GM19372 (cell line): Measurements from ENCODE around the gene MT1B.

Experiments used
- ATAC-seq: cut with Tn5 transposase; IDR thresholded peaks from one replicate; pipeline ENCODE4 v1.9.1; 2021; ENCODE audit warnings: mild to moderate bottlenecking, low read depth, moderate library complexity; ENCODE audit not compliant: unreplicated experiment

The MT1B gene

DNA sequence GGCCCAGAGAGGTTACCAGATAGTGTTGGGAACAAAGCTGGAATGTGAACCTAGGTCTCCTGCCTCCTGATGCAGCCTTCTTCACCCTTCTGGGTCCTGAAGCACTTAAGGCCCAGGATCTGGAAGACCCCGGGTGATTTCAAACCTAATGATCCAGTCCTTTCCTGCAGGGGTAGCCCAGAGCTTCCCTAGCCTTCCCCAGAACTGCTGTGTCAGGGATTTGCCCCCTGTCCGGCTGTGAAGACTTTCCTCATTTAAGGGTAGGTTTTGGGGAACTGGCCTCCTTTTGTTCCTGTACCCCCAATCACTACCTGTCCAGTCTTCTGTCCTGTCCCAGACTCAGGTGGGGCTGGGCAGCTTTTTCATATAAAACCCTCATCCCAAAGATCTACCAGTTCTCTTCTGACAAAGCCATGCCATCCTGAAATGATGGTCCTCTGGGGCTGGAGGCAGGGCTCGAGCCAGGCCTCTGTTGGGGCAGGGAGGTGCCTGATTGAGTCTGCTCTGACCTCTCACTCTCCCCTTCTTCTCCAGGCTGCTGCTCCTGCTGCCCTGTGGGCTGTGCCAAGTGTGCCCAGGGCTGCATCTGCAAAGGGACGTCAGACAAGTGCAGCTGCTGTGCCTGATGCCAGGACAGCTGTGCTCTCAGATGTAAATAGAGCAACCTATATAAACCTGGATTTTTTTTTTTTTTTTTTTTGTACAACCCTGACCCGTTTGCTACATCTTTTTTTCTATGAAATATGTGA is 31.9 kb downstream of the MT1B start:
- ATAC-seq, result no peak

DNA sequence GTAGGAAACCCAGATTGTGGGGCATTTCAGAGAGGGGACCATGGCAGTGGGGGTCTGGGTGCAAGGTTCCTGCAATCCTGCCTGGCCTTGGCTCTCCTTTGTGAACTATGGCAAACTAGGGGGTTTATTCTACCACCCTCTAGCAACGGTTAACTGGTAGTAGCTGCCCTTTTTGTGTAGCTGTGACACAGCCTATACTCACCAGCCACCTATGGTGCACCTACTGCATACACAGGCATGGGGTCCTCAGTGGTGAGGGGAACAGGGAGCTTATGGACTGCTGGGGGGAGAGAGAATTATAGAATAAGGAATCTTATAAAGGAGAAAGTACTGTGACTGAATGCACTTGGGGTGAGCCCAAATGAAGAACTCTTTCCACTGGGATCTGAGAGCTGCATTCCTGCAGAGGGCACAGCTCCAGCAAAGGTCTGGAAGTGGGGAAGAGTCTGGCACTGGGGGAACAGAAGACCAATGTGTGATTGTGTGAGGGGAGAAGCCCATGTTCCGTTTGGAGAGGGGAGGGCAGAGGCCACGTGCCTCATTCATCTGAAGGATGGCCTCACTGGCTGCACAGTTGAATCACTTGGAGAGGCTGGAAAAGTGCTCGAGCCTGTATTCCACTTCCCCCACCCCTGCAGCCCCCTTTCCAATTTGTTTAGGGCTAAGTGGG is 32.7 kb downstream of the MT1B start:
- ATAC-seq, result no peak

DNA sequence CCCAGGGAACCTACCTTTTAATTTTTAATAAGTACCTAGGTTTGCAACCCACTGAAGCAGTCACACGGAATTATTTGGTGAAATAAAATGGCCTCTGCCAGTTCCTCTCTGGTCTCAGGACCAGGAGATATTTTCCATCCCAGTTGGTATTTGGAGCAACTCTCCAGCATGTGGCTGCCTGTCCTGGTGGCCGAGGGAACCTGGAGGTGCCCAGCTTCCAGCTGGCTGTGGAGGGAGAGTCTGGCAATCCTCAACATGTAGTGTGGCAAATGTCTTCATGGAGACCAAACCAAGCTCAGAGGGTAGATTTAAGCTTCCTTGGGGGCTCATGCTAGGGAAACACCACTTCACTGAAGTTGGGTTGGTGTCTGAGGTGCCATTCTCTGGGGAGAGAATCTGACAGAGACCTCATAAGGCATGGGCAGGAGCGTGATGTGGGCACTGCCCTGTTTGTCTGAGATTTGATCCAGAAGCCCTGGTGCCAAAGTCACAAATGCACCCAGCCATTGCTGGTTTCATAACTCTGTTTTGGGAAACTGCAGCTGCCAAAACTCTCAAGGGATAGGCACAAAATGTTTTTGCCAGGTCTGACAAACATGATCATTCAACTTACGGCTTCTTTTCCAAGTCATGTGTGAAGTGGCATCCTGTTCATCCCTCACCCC is 33.4 kb downstream of the MT1B start:
- no peak for ATAC-seq

DNA sequence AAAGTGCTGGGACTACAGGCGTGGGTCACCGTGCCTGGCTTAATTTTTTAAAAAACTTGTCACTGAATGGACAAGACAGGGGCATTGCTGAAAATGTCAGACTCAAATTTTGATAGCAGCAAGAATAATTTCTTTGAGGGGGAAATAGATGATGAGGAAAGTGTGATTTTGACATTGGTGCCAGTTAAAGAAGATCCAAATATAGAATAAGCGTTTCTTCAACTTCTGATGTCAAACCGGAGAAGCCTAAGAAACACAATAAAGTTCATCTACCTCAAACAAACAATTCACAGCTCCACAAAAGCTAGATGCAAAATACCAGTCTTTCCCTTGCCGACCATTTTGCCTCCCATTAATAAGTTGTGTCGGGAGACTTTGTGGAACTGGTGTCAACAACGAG is 35.1 kb downstream of the MT1B start:
- ATAC-seq, result no peak

DNA sequence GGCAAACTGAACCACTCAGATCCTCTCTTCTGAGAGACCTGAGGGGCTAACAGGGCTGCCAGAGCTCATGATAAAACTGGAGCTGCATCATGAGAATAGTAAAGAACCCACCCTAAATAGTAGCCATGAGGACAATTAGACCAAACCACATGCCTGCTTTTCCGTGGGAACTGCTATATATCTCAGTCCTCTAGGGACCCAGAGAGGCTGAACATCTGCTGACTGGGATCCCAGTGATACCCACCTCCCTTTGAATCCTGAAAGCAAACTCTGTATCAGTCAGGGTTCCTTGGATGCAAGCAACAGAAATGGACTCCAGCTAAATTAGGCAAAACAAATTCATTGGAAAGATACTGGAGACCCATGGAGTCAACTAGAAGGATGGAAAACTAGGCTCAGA is 37.1 kb downstream of the MT1B start:
- ATAC-seq, result no peak

DNA sequence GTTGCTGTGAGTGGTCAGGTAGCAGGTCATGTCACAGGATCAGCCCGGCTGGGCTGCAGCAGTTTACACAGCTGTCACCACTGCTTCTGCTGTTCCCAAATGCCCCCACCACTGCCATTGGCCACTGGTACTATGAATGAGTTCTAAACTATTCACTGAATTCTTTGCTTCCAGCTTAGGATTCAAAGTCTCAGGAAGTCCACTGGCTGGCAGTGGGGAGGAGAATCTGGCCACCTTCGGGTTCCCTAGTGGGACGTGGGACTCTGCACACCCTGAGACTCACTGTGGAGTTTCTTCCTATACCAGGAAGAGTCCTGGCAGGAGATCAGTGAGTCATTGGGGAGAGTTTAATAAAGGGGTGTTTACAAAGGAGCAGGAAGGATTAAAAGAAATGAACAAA is 37.5 kb downstream of the MT1B start:
- ATAC-seq, result no peak

DNA sequence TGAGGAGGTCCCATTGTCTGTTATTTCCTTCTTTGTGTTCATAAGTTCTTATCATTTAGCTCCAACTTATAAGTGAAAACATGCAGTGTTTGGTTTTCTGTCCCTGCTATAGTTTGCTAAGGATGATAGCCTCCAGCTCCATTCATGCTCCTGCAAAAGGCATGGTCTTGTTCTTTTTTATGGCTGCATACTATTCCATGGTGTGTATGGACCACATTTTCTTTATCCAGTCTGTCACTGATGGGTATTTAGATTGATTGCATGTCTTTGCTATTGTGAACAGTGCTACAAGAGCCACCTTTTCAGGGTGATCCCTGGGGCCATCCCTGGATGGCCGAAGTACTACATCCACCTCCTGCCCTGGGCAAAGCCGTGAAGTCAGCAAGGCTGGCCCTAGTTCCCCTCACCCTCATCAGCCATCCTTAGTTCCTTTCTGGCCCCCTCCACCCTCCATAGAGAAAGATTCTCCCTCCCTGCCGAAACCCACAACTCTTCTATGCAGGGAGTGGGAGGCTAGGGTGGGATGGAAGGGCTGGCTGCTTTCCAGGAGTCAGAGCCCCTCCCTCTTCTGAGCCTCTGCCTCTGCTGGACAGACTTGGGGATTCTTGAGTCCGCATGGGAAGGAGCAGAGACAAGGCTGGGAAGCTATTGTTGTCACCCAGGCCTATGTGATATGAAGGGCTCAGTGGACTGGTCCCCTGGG is 38.9 kb downstream of the MT1B start:
- no peak for ATAC-seq

DNA sequence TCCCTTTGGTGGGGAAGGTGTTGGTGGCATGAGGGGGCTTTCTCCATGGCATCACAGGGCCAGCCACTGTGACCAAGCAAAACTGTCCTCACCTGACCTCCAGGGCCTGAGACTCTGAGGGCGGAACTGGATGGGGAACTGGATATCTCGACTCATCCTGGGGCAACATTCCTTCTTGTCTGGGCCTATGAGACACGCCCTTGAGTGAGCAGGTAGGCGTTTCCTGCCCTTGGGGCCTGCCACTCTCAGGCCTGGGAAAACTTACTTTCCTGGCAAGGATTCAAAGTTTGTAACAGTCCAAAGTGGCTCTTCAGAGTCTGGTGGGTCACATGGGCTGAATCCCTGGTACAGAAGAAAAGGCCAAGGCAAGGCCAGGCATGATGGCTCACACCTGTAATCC is 40.2 kb downstream of the MT1B start:
- no peak for ATAC-seq

DNA sequence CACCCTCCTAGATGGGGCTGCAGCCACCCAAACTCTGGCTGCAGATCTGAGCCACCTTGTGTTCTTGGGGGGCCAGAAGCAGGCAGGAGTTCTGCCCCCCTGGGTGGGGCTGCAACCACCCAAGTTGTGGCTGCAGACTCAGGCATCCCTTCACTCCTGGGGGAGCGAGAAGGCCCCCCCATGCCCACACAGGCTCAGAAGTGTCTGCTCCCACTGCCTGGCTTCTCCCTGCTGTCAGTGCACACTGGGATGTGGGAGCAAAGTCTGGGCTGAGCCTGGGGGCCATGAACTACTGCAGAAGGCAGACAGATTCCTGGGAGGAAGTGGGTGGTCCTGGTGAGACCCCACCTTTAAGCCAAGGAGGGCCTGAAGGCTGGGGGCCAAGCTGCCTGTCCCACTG is 43.6 kb downstream of the MT1B start:
- no peak for ATAC-seq

DNA sequence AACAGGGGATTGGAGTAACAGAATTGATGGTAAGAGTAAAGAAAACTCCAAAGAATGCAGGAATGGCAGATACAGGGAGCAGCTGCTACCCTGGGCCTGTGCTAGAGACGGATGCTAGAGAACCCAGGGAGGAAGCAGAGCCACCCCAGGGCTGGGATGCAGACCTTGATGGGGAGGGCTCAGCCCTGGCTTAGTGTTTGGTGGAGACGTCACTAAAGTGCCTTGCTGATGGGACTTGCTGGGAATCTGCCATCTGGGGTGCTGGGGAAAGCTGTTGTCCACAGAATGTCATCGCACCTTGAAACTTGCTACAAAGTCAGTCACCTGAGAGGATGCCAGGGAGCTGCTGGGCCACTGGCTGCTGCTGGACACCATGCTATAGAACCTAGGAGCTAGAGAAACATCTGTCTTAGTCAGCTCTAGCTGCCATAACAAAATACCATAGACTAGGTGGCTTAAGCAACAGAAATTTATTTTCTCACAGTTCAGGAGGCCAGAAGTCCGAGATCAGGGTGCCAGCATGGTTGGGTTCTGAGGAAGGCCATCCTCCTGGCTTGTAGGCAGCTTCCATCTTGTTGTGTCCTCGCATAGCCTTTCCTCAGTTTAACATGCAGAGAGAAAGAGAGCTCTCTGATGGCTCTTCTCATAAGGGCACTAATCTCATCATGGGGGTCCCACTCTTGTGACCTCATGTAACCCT is 45.9 kb downstream of the MT1B start:
- no peak for ATAC-seq

DNA sequence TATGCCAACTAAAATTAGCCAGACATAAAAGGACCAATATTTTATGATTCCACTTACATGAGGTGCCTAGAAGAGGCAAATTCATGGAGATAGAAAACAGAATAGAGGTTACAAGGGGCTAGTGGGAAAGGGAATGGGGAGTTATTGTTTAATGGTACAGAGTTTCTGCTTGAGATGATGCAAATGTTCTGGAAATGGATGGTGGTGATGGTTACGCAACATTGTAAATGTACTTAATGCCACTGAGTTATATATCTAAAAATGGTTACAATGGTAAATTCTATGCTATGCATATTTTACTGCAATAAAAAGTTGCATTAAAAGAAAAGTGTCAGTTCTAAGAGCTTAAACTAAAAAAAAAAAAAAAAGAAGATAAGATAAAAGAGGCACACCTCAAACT is 48.5 kb downstream of the MT1B start:
- no peak for ATAC-seq

DNA sequence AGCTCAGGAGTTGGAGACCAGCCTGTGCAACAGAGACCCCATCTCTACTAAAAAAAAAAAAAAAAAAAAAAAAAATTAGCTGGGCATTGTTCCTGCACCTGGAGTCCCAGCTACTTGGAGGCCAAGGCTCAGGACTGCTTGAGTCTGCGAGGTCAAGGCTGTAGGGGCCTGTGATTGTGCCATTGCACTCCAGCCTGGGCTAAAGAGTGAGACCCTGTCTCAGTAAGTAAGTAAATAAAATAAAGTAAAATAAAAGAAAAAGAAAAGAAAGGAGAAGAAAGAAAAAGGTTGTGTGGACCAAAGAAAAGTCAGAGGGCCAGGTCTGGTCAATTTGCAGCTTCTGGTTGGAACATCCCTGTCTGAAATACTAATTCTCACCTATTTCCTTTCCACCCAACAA is 48.9 kb downstream of the MT1B start:
- ATAC-seq, result no peak

DNA sequence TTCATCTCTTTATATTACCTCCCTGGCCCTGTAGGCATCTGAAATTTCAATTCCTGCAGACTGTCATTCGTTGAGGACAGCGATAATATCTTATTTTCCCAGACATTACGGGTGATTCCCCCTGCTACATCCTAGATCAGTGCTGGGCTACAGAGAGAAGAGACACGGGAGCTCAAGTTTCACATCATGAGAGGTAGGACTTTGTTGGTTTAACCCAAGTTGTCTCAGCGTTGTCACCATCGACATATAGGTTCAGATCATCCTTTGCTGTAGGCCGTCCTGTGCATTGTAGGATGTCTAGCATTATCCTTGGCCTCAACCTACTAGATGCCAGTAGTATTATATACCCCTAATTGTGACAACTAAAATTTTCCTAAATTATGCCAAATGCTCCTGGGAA is 49.8 kb downstream of the MT1B start:
- ATAC-seq, result no peak
